ENCODE results near the gene RAP1GAP. TPM values are rescaled to one million over a fixed set of nuclear protein-coding genes. Genes with fewer than 3 reads are reported as not detected.

RAP1GAP gene
- total and polyA plus RNA-seq, 9 of the 15 experiments (the other 6 are each of a cell fraction or from before 2014, with no cell fraction given) = 0.29 to 30.2 (median 19.2) TPM

GRCh38 chr1:21647431-21648351, 21.5 kb downstream of the RAP1GAP start (continued):
- TF ChIP-seq DEAF1 (CRISPR knock-in tag; IDR thresholded peaks at IDR 0.05) = peak; percentile 4; the same call in 1 of the 2 replicates
- no peak for TF ChIP-seq ZNF695 (CRISPR knock-in tag; IDR thresholded peaks at IDR 0.05)
- peak; percentile 28 for TF ChIP-seq TAF1 (IDR thresholded peaks at IDR 0.05; ENCODE audit: control insufficient read depth, extremely low read depth, insufficient read depth, low read length, severe bottlenecking)
- TF ChIP-seq CTBP1 (IDR thresholded peaks at IDR 0.05; ENCODE audit: borderline replicate concordance) = peak; percentile 65; the same call in 1 of the 2 replicates
- no peak for TF ChIP-seq ZNF347 (CRISPR knock-in tag; IDR thresholded peaks at IDR 0.05; ENCODE audit: low read depth)
- TF ChIP-seq, protein P1, sequence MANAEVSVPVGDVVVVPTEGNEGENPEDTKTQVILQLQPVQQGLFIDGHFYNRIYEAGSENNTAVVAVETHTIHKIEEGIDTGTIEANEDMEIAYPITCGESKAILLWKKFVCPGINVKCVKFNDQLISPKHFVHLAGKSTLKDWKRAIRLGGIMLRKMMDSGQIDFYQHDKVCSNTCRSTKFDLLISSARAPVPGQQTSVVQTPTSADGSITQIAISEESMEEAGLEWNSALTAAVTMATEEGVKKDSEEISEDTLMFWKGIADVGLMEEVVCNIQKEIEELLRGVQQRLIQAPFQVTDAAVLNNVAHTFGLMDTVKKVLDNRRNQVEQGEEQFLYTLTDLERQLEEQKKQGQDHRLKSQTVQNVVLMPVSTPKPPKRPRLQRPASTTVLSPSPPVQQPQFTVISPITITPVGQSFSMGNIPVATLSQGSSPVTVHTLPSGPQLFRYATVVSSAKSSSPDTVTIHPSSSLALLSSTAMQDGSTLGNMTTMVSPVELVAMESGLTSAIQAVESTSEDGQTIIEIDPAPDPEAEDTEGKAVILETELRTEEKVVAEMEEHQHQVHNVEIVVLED (CRISPR knock-in tag; IDR thresholded peaks at IDR 0.05) = no peak
- TF ChIP-seq ATF7 (IDR thresholded peaks at IDR 0.05) = peak; percentile 80
- TF ChIP-seq CREB1 (IDR thresholded peaks at IDR 0.05) = peak; percentile 86
- TF ChIP-seq CREB1 (CRISPR knock-in tag; IDR thresholded peaks at IDR 0.05) = peak; percentile 93
- TF ChIP-seq RBM25 (IDR thresholded peaks at IDR 0.05; ENCODE audit: low read depth, low read length, severe bottlenecking) = peak; percentile 100
- peak; percentile 89 for TF ChIP-seq NR2C2 (CRISPR knock-in tag; IDR thresholded peaks at IDR 0.05)
- TF ChIP-seq NR2C2 (tag; IDR thresholded peaks at IDR 0.05) = peak; percentile 57
- TF ChIP-seq, protein P2, sequence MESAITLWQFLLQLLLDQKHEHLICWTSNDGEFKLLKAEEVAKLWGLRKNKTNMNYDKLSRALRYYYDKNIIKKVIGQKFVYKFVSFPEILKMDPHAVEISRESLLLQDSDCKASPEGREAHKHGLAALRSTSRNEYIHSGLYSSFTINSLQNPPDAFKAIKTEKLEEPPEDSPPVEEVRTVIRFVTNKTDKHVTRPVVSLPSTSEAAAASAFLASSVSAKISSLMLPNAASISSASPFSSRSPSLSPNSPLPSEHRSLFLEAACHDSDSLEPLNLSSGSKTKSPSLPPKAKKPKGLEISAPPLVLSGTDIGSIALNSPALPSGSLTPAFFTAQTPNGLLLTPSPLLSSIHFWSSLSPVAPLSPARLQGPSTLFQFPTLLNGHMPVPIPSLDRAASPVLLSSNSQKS (CRISPR knock-in tag; IDR thresholded peaks at IDR 0.05) = no peak
- TF ChIP-seq ZBTB8A (IDR thresholded peaks at IDR 0.05; ENCODE audit: partially characterized antibody) = no peak
- TF ChIP-seq DMBX1 (CRISPR knock-in tag; IDR thresholded peaks at IDR 0.05; ENCODE audit: borderline replicate concordance) = peak; percentile 95
- TF ChIP-seq, protein P3, sequence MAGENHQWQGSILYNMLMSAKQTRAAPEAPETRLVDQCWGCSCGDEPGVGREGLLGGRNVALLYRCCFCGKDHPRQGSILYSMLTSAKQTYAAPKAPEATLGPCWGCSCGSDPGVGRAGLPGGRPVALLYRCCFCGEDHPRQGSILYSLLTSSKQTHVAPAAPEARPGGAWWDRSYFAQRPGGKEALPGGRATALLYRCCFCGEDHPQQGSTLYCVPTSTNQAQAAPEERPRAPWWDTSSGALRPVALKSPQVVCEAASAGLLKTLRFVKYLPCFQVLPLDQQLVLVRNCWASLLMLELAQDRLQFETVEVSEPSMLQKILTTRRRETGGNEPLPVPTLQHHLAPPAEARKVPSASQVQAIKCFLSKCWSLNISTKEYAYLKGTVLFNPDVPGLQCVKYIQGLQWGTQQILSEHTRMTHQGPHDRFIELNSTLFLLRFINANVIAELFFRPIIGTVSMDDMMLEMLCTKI (IDR thresholded peaks at IDR 0.05; ENCODE audit: partially characterized antibody) = no peak
- TF ChIP-seq, protein P4, sequence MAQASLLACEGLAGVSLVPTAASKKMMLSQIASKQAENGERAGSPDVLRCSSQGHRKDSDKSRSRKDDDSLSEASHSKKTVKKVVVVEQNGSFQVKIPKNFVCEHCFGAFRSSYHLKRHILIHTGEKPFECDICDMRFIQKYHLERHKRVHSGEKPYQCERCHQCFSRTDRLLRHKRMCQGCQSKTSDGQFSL (CRISPR knock-in tag; IDR thresholded peaks at IDR 0.05) = peak; percentile 85
- TF ChIP-seq, protein P4 (tag; IDR thresholded peaks at IDR 0.05) = no peak; a peak in 1 of 4 replicates

Data from K562 (cell line).